NCI-H82 treated with DMSO at 0.1 percent for 48 hours (cell line): ENCODE measurements around the gene HDAC9.

ENCODE experiments used
- DNase-seq: peaks from one replicate; lab custom pipeline; 2025; ENCODE audit not compliant: unreplicated experiment; lab: John Stamatoyannopoulos, UW

HDAC9 gene

GRCh38 chr7:18771834-18772566 lies 276.5 kb downstream of the HDAC9 start:
- no peak for DNase-seq

- no peak for DNase-seq
These were observed 277.0 kb downstream of the HDAC9 start for GRCh38 chr7:18772567-18772965.

- DNase-seq: no peak
These were observed 281.8 kb downstream of the HDAC9 start for GRCh38 chr7:18777314-18777713.

- DNase-seq: no peak
These were observed 283.0 kb downstream of the HDAC9 start for GRCh38 chr7:18778594-18778993.

GRCh38 chr7:18780266-18780665 lies 284.7 kb downstream of the HDAC9 start:
- DNase-seq: no peak

GRCh38 chr7:18780938-18781337 lies 285.4 kb downstream of the HDAC9 start:
- DNase-seq: no peak

GRCh38 chr7:18786196-18786727 lies 290.7 kb downstream of the HDAC9 start:
- no peak for DNase-seq

GRCh38 chr7:18786796-18787195 lies 291.2 kb downstream of the HDAC9 start:
- no peak for DNase-seq

- DNase-seq: peak; percentile 30
These were observed 292.5 kb downstream of the HDAC9 start for GRCh38 chr7:18788026-18788425.

GRCh38 chr7:18792871-18793595 lies 297.5 kb downstream of the HDAC9 start:
- DNase-seq: no peak

- DNase-seq: no peak
These were observed 300.7 kb downstream of the HDAC9 start for GRCh38 chr7:18796216-18796615.

- DNase-seq: no peak
These were observed 302.7 kb downstream of the HDAC9 start for GRCh38 chr7:18798088-18798906.

- DNase-seq: no peak
These were observed 304.4 kb downstream of the HDAC9 start for GRCh38 chr7:18799899-18800298.

GRCh38 chr7:18803923-18804322 lies 308.4 kb downstream of the HDAC9 start:
- DNase-seq: no peak

- no peak for DNase-seq
These were observed 310.6 kb downstream of the HDAC9 start for GRCh38 chr7:18806177-18806576.

GRCh38 chr7:18808026-18808425 lies 312.5 kb downstream of the HDAC9 start:
- DNase-seq: no peak

GRCh38 chr7:18815261-18815960 lies 319.9 kb downstream of the HDAC9 start:
- no peak for DNase-seq

GRCh38 chr7:18820981-18821380 lies 325.4 kb downstream of the HDAC9 start:
- DNase-seq: no peak

- no peak for DNase-seq
These were observed 326.0 kb downstream of the HDAC9 start for GRCh38 chr7:18821554-18821953.

GRCh38 chr7:18824157-18824556 lies 328.6 kb downstream of the HDAC9 start:
- DNase-seq: no peak
